Activated CD8-positive, alpha-beta T cell treated with anti-CD3 and anti-CD28 coated beads for 36 hours (primary cell): ENCODE measurements around the gene TNRC6B. TPM values are rescaled to one million over a fixed set of nuclear protein-coding genes. Genes with fewer than 3 reads are reported as not detected.
A peak's percentile ranks its signal among the peaks of the same experiment; 100 is the strongest.

Experiments
- ATAC-seq: fragments of 200-7000 bp; cut with Tn5 transposase; one replicate; pipeline ENCODE4 v1.10.0; 2021; ENCODE audit warnings: mild to moderate bottlenecking, moderate library complexity
- CTCF ChIA-PET: fragments of 350-600 bp; sonication (Branson Sonifier 250); formaldehyde crosslinking; loops from one replicate; lab custom pipeline; 2021; ENCODE audit warnings: antibody characterized with exemption; lab: Charles Lee
- POLR2A ChIA-PET: fragments of 350-600 bp; sonication (Branson Sonifier 250); formaldehyde crosslinking; loops from one replicate; lab custom pipeline; 2021; ENCODE audit warnings: antibody characterized with exemption; lab: Charles Lee
- DNase-seq: peaks from one replicate; pipeline ENCODE4 v3.0.0-alpha.2; 2020
- H3K27ac Mint-ChIP-seq: one replicate; pipeline ENCODE4 v1.8.0; 2021; ENCODE audit warnings: mild to moderate bottlenecking, mixed read lengths
- H3K27me3 Mint-ChIP-seq: one replicate; pipeline ENCODE4 v1.8.0; 2021; ENCODE audit warnings: mixed read lengths
- H3K36me3 Mint-ChIP-seq: one replicate; pipeline ENCODE4 v1.8.0; 2021; ENCODE audit warnings: low read depth, mixed read lengths
- H3K4me1 Mint-ChIP-seq: one replicate; pipeline ENCODE4 v1.8.0; 2021; ENCODE audit warnings: low read depth, mixed read lengths
- H3K4me3 Mint-ChIP-seq: one replicate; pipeline ENCODE4 v1.8.0; 2021; ENCODE audit warnings: mild to moderate bottlenecking, moderate library complexity, mixed read lengths
- H3K9me3 Mint-ChIP-seq: one replicate; pipeline ENCODE4 v1.8.0; 2021; ENCODE audit warnings: mixed read lengths
- CTCF ChIP-seq: fragments of 200-600 bp; IDR thresholded peaks from one replicate; pipeline ENCODE4 v1.8.0; 2022; ENCODE audit warnings: antibody characterized with exemption, mild to moderate bottlenecking
- intact Hi-C: fragments of 100-400 bp; cut with micrococcal nuclease; formaldehyde crosslinking; loops from one replicate; pipeline ENCODE4 v1.10.0; 2022
- total RNA-seq, 2 experiments: library from RNA; stranded (reverse); gene quantifications; one replicate each; pipeline ENCODE4 v1.2.3, GENCODE V29; 2021

The TNRC6B gene
- total RNA-seq, 2 experiments from 2014 or later, result 42.6 to 45.2 TPM

DNA sequence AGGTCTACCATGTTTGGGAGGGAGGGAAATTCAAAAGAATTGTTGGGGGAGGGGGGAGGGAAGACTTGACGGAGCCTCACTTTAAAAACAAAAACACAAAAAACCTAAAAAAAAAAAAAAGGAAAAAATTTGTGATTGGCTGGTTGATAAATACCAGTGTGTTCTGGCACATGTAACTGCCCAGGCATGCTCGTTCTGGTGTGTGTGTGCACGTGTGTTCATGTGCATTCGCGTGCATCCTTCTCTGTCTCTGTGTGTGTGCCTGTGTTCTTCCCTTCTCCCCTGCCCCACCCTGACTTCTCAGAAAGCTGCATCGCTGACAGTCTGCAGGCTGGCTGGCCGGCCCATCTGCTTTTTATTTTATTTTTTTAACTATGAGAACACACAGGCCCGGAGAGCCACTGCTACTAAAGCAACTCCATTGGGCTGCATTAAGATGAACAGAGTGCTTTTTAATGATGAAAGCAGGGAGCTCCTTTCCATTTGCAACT is 146.0 kb downstream of the TNRC6B start:
- H3K4me1 Mint-ChIP-seq, result peaks cover 74% of the 10 kb centered on the region
- peak overlapping the region; percentile 95 for H3K27ac Mint-ChIP-seq
- TF ChIP-seq CTCF, result no peak
- H3K9me3 Mint-ChIP-seq, result no peaks in the 10 kb centered on the region
- ATAC-seq, result no peak
- H3K27me3 Mint-ChIP-seq, result no peaks in the 10 kb centered on the region
- peak overlapping the region; percentile 68 for H3K4me3 Mint-ChIP-seq
- CTCF ChIA-PET, result interaction anchor here (1.1 to 2.6 kb wide), 5 partner anchors 10 to 74 kb away, joined by 3 to 20 read pairs (median 4); no protein-coding TSS in a partner anchor
- intact Hi-C loops, result no loop called here
- POLR2A ChIA-PET, result interaction anchor here (0.6 to 2.6 kb wide), 11 partner anchors 9 to 65 kb away, joined by 3 to 10 read pairs (median 5); no protein-coding TSS in a partner anchor
- DNase-seq, result peak; percentile 50
- peaks cover 29% of the 10 kb centered on the region for H3K36me3 Mint-ChIP-seq

DNA sequence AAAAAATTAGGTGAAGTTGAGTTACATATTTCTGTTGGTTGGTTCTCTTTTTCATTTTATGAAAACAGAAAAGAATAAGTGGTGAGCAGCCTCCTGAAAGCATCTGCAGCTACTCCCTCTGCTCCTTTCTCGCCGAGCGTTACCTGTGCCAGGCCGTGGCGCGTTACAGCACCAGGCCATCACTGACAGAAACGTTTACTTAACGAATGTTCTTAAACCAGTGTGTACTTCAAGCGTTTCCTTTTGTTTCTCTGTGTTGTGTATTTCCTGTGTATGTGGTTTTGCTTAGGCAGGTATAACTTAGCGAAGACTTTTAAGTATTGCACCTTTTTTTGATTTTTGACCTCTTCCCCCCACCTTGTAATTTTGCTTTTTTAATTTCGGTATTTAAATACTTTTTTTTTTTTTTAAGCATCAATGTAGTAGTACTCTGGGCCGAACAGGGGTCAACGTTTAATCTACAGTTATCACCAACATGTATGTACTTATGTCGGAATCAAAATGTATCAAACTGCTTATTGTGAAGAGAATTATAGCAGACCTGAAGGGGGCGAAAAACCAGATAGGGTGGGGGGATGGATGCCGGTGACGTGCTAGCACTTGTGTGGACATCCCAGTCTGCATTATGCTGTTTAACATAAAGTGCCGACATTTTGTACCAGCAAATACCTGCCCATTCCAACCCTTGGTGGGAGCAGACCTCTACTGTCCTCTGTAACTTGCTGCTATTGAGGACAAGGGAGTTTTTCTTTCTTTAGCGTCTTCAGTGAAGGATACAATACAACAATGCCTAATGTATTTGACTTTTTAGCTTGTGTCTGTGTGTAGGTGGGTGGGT is 147.0 kb downstream of the TNRC6B start:
- H3K27me3 Mint-ChIP-seq, result no peaks in the 10 kb centered on the region
- POLR2A ChIA-PET, result interaction anchor here (0.6 to 3.6 kb wide), 14 partner anchors 9 to 147 kb away, joined by 3 to 12 read pairs (median 4); partner anchors contain the start of gene TNRC6B
- peaks cover 84% of the 10 kb centered on the region for H3K4me1 Mint-ChIP-seq
- peak overlapping the region; percentile 68 for H3K4me3 Mint-ChIP-seq
- ATAC-seq (peak; percentile 38), DNase-seq (peak; percentile 66)
- no peaks in the 10 kb centered on the region for H3K9me3 Mint-ChIP-seq
- intact Hi-C loops, result no loop called here
- CTCF ChIA-PET, result interaction anchor here (1.1 to 2.6 kb wide), 3 partner anchors 9 to 25 kb away, joined by 4 to 20 read pairs (median 5); no protein-coding TSS in a partner anchor
- H3K27ac Mint-ChIP-seq, result peak overlapping the region; percentile 95
- TF ChIP-seq CTCF, result peak; percentile 31
- H3K36me3 Mint-ChIP-seq, result peaks cover 29% of the 10 kb centered on the region

GRCh38 chr22:40325315-40325714 is 147.6 kb downstream of the TNRC6B start:
- peaks cover 90% of the 10 kb centered on the region for H3K4me1 Mint-ChIP-seq
- ATAC-seq (peak; percentile 91), DNase-seq (peak; percentile 91)
- no peaks in the 10 kb centered on the region for H3K9me3 Mint-ChIP-seq
- intact Hi-C loops, result no loop called here
- ChIA-PET POLR2A (interaction anchor here (0.5 to 3.6 kb wide), 9 partner anchors 8 to 245 kb away, joined by 3 to 12 read pairs (median 5); partner anchors contain the start of gene TNRC6B), CTCF (interaction anchor here (0.9 to 2.6 kb wide), 2 partner anchors 23 to 137 kb away, joined by 4 to 20 read pairs; no protein-coding TSS in a partner anchor)
- H3K27ac Mint-ChIP-seq, result peak overlapping the region; percentile 95
- no peak for TF ChIP-seq CTCF
- H3K27me3 Mint-ChIP-seq, result no peaks in the 10 kb centered on the region
- H3K36me3 Mint-ChIP-seq, result peaks cover 30% of the 10 kb centered on the region
- H3K4me3 Mint-ChIP-seq, result peak overlapping the region; percentile 68

DNA sequence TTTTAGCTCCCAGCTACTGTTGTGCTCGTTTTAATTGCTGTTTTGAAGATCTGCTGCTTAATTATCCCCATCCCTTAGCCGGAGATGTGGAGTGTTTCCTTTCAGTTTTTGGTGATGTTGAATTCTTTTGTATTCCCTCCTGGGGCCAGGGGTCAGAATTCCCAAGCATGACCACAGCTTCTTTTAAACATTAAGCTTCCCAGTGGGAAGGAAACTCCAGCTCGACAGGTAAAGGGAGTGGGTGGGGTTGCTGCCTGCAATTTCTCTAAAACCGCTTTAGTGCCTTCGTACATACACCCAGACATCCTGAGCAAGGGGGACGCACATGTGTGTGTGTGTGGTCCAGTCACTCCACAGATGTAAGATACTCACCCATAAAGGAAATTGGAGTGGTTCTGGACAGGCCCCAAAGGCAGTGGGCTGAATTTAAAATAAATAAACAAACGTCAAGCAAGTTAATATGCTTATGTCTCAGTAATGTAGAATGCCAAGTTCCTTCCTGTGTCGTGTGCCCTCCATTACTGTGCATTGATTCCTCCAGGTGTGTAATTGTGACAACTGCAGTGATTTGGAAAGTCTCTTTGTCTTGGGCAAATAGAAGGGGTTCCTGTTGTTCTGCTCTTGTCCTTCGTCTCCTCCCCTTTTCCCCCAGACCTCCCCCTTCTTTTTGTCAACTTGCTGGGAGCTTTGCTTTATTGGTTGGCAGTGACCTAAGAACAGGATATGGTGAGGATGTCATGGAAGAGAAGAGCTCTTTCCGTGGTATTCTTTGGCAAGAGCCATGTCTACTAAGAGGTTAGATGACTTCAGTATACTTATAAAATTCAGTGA is 149.4 kb downstream of the TNRC6B start:
- H3K27me3 Mint-ChIP-seq, result no peaks in the 10 kb centered on the region
- ChIA-PET CTCF (interaction anchor here (1.2 to 2.6 kb wide), 3 partner anchors 9 to 21 kb away, joined by 4 to 17 read pairs (median 4); partner anchors contain the start of gene ADSL), POLR2A (interaction anchor here (0.8 to 3.6 kb wide), 6 partner anchors 19 to 283 kb away, joined by 3 to 12 read pairs (median 7); partner anchors contain the start of gene TNRC6B)
- DNase-seq (peak; percentile 29), ATAC-seq (peak; percentile 9)
- H3K27ac Mint-ChIP-seq, result peak overlapping the region; percentile 87
- H3K9me3 Mint-ChIP-seq, result no peaks in the 10 kb centered on the region
- H3K36me3 Mint-ChIP-seq, result peaks cover 17% of the 10 kb centered on the region
- intact Hi-C loops, result no loop called here
- peak overlapping the region; percentile 22 for H3K4me3 Mint-ChIP-seq
- peaks cover 93% of the 10 kb centered on the region for H3K4me1 Mint-ChIP-seq
- no peak for TF ChIP-seq CTCF
